ENCODE data around the gene NREP. TPM values are rescaled to one million over a fixed set of nuclear protein-coding genes. Genes with fewer than 3 reads are reported as not detected.

NREP gene
- total RNA-seq, 1 donor from 2014 or later = 38.6 TPM

DNA sequence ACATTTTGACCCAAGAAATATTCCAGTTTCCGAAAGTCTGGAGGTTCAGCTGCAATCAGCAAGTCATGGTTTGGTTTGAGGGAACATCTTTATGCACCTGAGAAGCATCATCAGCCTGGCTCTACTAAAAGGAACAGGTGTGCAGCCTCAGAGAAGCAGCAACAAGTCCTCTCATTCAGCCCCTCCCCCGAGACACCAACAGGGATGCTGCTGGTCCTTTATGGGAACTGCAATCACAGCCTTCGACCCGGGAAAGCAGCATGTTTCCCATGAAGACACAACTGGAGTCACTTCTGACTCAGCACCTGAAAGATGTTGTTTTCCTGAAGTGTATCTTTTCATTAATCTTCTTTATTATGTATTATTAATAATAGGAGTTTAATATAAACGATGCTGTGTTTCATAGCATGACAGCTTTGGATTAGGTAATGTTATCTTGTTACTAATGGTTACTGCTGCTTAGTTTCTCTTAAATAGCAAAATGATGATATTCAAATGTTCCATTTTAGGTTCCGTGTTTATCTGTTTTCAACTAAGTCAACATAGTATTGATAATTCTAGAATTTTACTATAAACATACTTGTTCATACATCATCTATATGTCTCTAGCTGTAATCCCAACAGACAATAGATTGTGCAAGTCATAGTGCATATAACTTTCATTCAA is 15.6 kb upstream of the NREP start:
- no peak for ATAC-seq
- no peak for DNase-seq
- intact Hi-C loops (cut with micrococcal nuclease) = no loop called here

DNA sequence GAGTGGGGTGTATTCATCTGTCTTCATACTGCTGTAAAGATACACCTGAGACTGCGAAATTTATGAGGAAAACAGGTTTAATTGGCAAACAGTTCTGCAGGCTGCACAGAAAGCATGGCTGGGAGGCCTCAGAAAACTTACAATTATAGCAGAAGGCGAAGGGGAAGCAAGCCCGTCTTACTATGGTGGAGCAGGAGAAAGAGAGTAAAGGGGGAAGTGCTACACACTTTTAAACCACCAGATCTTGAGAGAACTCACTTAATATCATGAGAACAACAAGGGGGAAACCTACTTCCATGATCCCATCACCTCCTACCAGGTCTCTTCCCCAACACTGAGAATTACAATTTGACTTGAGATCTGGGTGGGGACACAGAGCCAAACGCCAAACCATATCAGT is 12.5 kb upstream of the NREP start:
- intact Hi-C loops (cut with micrococcal nuclease) = no loop called here
- no peak for DNase-seq
- ATAC-seq = no peak

DNA sequence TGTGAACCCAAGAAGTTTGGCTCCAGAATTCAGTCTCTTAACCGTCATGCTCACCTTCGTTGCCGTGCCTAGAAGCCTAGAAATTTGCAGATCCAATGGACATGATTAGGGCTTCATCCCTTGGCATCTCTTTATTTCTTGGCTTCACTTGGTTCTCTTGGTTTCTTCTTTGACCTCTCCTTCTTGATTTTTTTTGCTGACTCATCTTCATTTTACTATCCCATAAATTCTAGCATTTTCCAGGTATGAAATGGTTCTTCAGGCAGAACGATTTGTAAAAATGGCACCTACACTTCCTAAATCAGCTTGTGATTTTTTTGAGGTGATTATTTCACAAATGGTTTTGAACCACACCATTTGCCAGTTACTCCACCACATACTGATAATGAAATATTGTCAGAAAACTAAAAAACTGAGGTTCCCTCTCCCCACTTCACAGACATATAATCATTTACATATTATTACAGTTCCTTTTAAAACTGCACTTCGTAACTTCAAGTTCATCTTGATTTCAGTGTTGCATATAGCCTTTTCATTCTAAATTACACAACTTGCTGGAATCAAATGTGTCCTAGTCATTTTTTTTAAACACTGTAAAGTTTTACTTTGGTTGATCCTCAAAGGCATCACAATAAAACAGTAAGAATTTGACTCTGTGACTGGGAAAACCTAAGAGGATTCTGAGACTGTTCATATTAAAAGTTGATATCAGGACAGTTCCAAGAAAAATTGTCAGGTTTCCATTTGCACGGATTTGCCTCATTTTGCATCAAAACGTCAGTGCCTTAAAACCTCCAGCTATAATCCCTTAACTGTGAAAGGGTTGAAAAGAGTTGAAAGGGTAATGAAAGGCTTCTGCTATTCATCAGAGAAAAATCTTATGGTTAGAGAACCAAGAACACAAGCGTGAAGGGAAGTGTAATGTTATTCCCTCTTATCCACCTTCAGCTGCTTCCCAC is 8.9 kb upstream of the NREP start:
- DNase-seq = no peak
- ATAC-seq = no peak
- intact Hi-C loops (cut with micrococcal nuclease) = no loop called here

DNA sequence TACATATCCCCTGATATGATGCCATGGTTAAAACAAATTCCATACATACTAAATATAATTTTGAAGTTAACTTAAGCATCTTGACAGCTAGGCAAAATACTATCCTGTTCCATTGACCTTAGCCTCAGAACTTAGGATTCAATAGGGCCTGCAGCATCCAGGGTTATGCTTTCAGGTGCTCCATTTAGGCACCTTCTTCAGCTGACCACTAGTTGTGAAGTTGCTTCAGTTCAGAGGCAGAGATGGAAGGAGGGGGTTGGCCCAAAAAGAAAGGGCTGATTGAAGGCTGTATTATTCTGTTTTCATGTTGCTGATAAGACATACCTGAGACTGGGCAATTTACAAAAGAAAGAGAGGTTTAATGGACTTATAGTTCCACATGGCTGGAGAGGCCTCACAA is 7.0 kb upstream of the NREP start:
- DNase-seq (no peak), ATAC-seq (no peak)
- intact Hi-C loops (cut with micrococcal nuclease) = no loop called here

DNA sequence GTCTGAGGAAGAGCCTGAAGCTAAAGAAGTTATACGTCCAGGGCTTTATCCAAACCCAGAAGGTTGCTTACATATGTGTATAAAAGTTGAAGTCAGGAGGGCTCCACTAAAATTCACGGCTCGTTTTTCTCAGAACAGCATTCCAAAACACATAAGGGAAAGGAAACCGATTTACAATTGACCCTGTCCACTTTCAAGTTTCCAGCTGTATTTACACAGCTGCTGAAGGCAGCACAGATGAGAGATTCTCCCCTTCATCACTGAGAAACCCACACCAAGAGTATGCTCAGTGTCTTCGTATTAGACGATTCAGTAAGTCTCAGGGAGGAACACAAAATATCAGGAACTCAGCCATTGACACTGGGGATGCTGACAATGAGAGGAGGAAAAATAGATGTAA is 5.9 kb upstream of the NREP start:
- no peak for ATAC-seq
- intact Hi-C loops (cut with micrococcal nuclease) = no loop called here

DNA sequence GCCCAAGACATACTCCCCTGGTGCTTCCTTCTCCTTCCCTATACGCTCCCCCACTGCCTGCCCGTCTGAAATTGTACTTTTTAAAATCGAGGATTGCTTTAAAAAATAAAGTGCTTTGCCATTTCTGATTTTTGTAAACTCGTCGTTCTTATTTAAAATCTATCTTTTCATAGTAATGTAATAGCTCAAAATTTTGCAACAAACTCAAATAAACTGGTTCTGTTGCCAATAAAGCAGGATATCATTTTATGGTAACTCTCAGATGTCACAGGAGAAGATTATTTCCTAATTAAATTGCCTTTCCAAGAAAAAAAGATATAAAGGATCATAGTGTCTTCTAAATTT is 1.3 kb upstream of the NREP start:
- intact Hi-C loops (cut with micrococcal nuclease) = loop anchor here (10.0 kb wide), 1 partner anchor 213 kb away; no protein-coding TSS in a partner anchor
- DNase-seq (no peak), ATAC-seq (no peak)

More for the DNA sequence above, 5.9 kb upstream of the NREP start:
- DNase-seq = no peak

DNA sequence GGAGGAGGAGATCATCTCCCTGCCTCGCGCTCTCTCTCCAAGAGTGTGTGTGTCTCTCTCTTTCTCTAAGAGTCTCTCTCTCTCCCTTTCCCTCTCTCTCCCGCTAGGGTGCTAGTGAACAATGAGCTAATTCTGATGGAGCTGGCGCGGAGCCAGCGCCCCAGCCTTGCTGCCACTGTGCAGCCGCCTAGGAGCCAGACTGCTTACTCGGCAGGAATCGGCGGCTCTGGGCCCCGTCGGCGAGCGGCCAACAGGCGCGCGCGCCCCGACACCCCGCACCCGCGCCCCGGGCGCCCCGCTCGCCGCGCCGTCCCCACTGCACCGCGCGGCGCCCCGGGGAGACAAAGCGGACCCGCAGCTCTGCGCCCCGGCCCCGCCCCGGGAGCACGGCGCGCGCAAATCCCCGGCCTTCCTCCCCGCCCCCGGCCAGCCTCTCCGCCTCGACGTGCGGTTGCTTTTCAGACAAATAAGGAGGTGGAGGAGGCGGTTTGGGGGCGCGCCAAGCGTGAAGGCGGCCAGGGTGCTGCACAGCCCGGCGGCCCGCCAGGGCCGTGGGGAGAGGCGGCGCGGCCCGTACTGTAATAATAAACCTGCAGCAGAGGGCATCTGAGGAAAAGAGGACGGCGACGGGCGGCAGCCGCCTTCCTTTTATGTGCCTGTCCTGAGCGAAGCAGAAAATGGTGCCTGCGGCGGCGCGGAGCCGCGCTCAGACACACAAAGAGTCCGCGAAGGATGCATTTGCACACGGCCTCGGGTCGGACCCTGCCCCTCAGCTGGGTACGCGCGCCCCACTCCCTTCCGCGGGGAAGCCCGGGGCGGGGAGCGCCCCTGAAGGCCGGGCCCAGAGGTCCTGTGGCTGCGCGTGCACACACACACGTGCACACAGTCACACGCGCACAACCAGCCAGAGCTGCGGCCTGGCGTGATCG is 625 bp upstream of the NREP start:
- ATAC-seq (peak; percentile 91), DNase-seq (peak; percentile 98)
- intact Hi-C loops (cut with micrococcal nuclease) = loop anchor here (10.0 kb wide), 1 partner anchor 213 kb away; no protein-coding TSS in a partner anchor

DNA sequence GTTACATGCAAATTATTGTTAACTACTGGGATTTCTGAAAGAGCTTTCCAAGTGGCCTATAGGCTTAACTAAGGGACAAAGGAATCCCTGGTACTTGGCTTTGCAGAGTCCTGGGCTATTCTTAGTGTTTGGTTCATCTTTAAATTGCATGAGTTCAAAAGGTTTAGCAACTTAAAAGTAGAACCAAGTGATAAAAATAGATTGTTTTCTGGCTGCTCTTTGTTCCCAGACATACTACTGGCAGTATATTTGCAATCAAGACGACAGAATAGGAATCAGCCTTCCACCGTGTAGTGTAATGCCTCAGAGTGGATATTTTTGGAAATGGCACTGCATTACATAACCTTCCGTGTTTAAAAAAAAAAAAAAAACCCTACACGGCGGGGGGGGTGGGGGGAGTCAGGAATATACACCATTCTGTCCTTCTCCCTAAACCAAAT is 1.0 kb downstream of the NREP start:
- intact Hi-C loops (cut with micrococcal nuclease) = loop anchor here (10.0 kb wide), 1 partner anchor 211 kb away; no protein-coding TSS in a partner anchor
- ATAC-seq (peak; percentile 64), DNase-seq (no peak)

DNA sequence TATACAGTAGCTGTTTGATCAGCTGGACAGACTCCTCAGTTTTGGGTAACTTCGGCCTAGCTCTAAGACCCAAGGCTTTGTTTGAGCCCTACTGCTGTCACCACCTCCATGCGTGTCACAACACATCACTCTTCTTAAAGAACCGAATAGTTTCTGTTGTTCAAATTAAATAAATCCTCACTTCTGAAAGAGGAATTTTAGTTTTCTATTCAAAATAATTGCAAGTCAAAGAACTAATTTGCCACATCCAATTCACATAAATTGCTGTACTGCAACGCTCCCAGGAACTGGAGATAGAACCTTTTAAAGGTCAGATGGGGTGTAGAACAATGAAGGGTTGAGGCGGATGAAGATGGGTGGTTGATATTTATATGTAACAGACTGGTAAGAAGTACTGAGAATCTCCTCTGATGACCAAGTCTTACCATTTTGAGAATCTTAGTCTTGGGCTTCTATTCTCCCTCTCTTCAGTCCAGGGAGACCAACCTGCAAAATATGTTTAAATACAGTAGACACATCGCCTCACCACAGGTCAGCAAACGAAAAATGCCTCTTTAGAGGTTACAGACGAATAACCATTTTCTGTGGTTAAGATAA is 1.6 kb downstream of the NREP start:
- ATAC-seq = no peak
- intact Hi-C loops (cut with micrococcal nuclease) = loop anchor here (10.0 kb wide), 1 partner anchor 211 kb away; no protein-coding TSS in a partner anchor
- DNase-seq = no peak

DNA sequence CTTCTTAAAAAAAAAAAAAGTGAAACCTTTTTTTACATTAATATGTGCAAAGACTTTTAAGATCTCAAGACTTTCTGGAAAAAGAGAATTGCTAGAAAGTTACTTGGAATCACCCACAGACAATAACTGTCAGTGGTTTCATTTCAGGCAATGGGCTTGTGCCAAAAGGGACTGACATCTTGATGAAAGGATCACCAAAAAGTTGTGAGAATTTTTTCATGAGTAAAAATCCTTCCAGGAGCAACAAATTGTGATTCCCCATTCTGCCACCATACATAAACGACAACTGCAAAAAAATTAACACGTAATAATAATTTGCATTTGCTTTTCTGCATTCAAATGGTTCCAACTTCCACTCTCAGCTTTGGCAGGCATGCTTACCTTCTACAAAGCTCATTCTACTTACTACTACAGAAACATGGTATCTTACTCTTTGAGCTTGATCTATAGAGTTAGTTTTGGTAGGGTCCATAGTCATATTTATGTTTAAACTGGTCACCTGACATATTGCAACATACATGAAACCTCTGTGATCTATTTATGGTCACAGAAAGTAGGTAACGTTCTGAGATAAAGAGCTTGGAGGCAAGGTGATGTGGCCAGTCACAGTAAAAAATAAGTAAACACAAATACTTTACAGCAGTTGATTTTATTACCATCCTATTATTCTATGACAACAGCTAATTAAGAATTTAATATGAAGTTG is 3.0 kb downstream of the NREP start:
- intact Hi-C loops (cut with micrococcal nuclease) = loop anchor here (10.0 kb wide), 1 partner anchor 209 kb away; no protein-coding TSS in a partner anchor
- no peak for ATAC-seq
- no peak for DNase-seq

DNA sequence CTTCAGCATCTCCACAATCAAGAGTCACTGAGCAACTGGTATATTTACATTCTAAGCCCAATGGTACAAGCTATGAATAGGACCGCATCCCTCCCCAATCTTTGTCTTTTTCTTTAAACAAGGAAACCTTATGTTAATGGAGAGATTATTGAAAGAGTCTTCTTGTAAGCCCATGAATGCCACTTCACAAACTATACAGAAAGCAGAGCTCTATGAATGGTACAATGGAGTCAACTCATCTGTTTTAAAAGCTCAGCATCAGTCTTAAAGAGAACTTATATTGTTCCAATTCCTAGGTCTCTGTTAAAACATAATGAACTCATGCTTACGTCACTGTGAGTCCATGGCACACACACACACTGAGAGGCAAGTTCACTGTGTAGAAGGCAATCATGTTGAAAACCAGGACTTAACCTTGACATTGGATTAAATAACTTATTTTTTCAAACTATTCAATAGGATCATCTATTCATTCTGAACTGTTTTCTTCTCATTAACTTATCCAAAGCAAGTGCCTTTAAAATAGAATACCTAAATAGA is 4.5 kb downstream of the NREP start:
- intact Hi-C loops (cut with micrococcal nuclease) = loop anchor here (10.0 kb wide), 1 partner anchor 208 kb away; no protein-coding TSS in a partner anchor
- ATAC-seq = no peak
- DNase-seq = no peak

DNA sequence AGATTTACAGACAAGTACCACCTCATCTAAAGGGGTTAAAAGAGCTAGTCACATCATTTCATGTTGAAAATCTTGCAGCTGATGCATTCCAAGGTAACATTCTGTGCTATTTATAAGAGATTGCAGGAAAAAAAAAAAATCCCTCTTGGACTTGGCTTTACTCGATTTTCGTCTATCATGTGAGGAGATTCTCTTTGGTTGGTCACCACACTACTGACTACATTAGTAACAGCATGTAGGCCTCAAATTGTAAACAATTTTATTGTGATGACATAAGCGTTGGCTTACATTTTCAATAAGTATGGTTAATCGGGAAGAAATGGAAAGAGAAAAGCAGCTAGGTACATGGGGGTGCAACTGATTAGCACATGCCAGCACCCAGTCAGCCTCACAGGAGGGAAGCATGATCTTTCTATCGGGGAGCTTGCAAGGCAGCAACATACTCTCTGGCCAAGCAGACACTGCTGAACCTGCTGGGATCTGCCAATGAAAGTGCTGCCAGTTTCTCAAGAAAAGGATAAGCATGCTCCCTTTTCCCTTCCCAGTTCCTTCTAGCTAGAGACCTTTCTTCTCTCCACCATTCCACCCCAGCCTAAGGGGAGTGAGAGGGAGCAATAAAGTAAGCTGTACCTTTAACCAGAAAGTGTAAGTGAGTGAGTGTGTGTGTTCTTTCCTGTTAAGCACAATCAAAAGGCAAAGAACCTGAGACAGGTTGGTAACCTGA is 7.5 kb downstream of the NREP start:
- intact Hi-C loops (cut with micrococcal nuclease) = loop anchor here (10.0 kb wide), 1 partner anchor 205 kb away; no protein-coding TSS in a partner anchor

DNA sequence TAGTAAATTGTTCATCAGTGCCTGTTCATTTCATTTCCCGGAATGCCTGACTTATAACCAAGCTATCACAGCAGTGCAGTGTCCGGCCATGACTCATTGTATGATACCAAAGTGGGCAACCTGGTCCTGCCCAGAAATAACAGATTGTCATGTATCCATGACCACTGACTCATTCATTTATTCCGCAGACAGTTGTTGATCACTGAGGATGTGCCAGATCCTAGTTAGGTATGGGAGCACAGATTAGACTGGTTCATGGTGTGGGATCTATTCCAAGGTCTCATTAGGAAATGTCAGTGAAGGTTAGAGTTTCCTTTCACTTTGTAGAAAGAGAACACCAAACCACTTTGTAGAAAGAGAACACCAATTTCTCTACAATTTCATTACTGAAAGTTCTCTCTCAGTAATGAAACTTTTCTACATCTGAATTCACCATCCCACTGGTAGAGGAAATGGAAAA is 8.7 kb downstream of the NREP start:
- DNase-seq = no peak
- peak; percentile 80 for ATAC-seq
- intact Hi-C loops (cut with micrococcal nuclease) = no loop called here

More for the DNA sequence above, 7.5 kb downstream of the NREP start:
- ATAC-seq (no peak), DNase-seq (no peak)

DNA sequence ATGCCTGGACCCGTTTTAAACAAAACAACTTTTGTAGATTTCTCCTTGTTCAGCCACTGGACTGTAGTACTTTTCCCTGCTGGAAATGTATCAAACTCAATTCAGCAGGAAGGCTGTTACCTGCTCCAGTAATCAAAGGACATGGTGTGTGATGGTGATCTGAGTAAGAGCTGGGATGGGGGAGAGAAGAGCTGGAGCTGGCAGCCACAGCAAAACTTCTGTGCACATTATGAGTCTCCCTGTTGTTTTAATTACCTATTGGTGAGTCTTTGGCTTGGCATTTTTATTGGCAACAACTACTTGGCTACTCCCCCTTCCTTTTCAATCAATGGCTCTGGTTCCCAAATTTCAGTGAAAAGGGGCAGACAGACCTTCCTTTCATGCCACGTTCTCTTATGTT is 9.7 kb downstream of the NREP start:
- no peak for ATAC-seq
- no peak for DNase-seq
- intact Hi-C loops (cut with micrococcal nuclease) = no loop called here

DNA sequence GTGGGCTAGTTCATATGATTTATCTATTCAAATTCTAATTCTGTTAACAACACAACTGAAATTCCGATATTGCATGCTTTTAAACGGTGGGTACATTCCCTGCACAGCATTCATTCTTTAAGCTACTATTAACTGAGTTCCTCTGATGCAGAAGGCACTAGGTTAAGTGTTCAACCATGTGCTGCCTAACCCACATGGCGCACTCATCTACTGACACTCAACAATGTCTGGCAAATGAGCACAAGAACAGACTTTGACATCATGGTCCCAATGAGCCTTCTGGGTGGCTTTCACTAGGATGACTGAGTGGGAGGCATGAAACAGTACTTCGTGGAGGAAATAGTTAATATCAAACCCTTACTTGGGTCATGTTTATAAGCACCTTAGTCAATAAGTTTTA is 10.2 kb downstream of the NREP start:
- DNase-seq = no peak
- intact Hi-C loops (cut with micrococcal nuclease) = no loop called here
- ATAC-seq = no peak

DNA sequence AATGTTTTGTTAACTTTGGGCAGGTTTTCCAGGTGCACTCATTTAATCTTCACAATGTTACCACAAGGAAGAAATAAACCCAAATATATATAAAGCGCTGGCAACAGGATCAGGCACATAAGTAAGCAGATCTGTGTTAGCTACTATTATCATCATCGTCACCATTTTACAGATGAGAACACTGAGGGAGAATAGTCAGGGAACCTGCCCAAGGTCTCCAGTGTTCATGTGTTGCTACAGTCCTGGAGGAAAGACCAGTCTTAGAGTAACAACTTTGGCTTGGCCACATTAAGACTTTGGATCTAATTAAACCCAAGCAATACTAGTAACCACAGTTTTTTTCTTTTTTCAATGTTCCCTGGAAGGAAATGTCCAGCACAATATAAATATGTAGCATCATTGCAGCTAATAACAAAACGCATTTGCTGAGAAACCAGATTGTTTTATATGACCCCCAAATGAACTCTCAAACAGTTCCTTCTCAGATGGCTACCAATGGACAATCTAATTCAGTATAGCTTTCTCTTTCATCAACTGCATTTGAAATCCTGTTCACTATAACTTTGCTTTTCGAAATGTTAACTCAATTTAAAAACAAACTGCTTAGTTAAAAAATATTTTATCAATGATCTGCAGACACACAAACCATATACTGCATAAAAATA is 11.8 kb downstream of the NREP start:
- ATAC-seq (no peak), DNase-seq (no peak)
- intact Hi-C loops (cut with micrococcal nuclease) = no loop called here

DNA sequence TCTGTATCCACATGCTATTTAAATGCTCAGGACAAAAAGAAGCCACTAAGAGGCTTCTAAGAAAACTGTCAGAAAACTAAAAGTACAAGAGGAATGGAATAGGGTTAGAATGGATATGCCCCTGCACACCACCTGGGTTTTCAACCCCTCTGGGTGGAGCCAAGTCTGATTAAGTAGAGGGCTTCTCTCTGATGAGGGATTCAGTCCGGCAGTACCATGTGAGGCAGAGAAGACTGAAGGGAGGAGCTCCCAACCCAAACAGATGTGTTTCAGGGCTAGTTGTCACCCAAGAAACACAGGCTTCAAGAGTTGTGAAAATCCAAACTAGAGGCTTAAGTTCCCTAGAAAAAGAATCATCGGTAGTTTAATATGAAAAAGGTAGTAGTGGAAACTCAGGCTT is 12.5 kb downstream of the NREP start:
- ATAC-seq (no peak), DNase-seq (no peak)
- intact Hi-C loops (cut with micrococcal nuclease) = no loop called here

All from left ventricle myocardium superior (tissue), 1 donor.